K562 (cell line): ENCODE data around the gene CTPS2. TPM values are rescaled to one million over a fixed set of nuclear protein-coding genes. Genes with fewer than 3 reads are reported as not detected.

Source experiments
- ARID1B ChIP-seq: fragments of 450-650 bp; IDR thresholded peaks from 2 replicates; pipeline ENCODE4 v1.6.1; 2016; ENCODE audit warnings: antibody characterized with exemption, mild to moderate bottlenecking, inconsistent platforms
- CREB1 ChIP-seq, 2 experiments: sonication (generic) in 1 of 2; formaldehyde crosslinking in 1 of 2; IDR thresholded peaks; 2 replicates each; pipeline versions ENCODE4 v1.6.1 to v1.8.0; 2012 to 2022; ENCODE audit warnings: inconsistent platforms in 1 of 2, mild to moderate bottlenecking in 1 of 2, missing genetic modification reagents in 1 of 2, moderate library complexity in 1 of 2
- DMBX1 ChIP-seq: fragments of 250-450 bp; sonication (Bioruptor Pico); IDR thresholded peaks from 2 replicates; pipeline ENCODE4 v1.8.0; 2022; ENCODE audit warnings: inconsistent platforms, mild to moderate bottlenecking, moderate library complexity, borderline replicate concordance
- EGR1 ChIP-seq: fragments of 450-650 bp; conservative IDR thresholded peaks from 2 replicates; pipeline ENCODE4 v1.6.1; 2017; ENCODE audit warnings: mild to moderate bottlenecking
- EHMT2 ChIP-seq: fragments of 450-650 bp; IDR thresholded peaks from 2 replicates; pipeline ENCODE4 v1.6.1; 2018; ENCODE audit warnings: antibody characterized with exemption
- FUS ChIP-seq: fragments of 200-400 bp; formaldehyde crosslinking; optimal IDR thresholded peaks from 2 replicates; pipeline ENCODE3; 2017; ENCODE audit warnings: low read depth, low read length
- HMGN3 ChIP-seq: IDR thresholded peaks from 2 replicates; pipeline ENCODE4 v1.6.1; 2011; ENCODE audit warnings: borderline replicate concordance, low read depth, mild to moderate bottlenecking, mixed read lengths, low read length; ENCODE audit not compliant: insufficient read length; ENCODE audit errors: extremely low read depth
- KHSRP ChIP-seq: fragments of 450-650 bp; IDR thresholded peaks from 2 replicates; pipeline ENCODE4 v1.6.1; 2017
- NELFE ChIP-seq: IDR thresholded peaks from 2 replicates; pipeline ENCODE4 v1.6.1; 2011; ENCODE audit warnings: mild to moderate bottlenecking; ENCODE audit not compliant: insufficient read depth, insufficient read length
- NFXL1 ChIP-seq: fragments of 450-650 bp; formaldehyde crosslinking; IDR thresholded peaks from 2 replicates; pipeline ENCODE4 v1.4.0; 2021; ENCODE audit warnings: mild to moderate bottlenecking
- POLR2A ChIP-seq: fragments of 450-650 bp; conservative IDR thresholded peaks from 2 replicates; pipeline ENCODE4 v1.6.1; 2016
- POLR2B ChIP-seq: fragments of 450-650 bp; IDR thresholded peaks from 2 replicates; pipeline ENCODE4 v1.6.1; 2018; ENCODE audit warnings: low read depth; ENCODE audit not compliant: partially characterized antibody
- RFX1 ChIP-seq: fragments of 450-650 bp; IDR thresholded peaks from 2 replicates; pipeline ENCODE4 v1.6.1; 2016; ENCODE audit warnings: mild to moderate bottlenecking, moderate library complexity
- SMARCA4 ChIP-seq: fragments of 450-650 bp; IDR thresholded peaks from 2 replicates; pipeline ENCODE4 v1.6.1; 2016
- TAF9B ChIP-seq: fragments of 450-650 bp; IDR thresholded peaks from 2 replicates; pipeline ENCODE4 v1.6.1; 2018; ENCODE audit warnings: mild to moderate bottlenecking; ENCODE audit not compliant: partially characterized antibody
- TCF7L2 ChIP-seq: fragments of 150-350 bp; IDR thresholded peaks from 2 replicates; pipeline ENCODE4 v1.6.1; 2016; ENCODE audit warnings: low read depth, mild to moderate bottlenecking, low read length, moderate library complexity
- ZFX ChIP-seq: sonication (generic); formaldehyde crosslinking; IDR thresholded peaks from 2 replicates; pipeline ENCODE4 v1.8.0; 2022; ENCODE audit warnings: mild to moderate bottlenecking, missing genetic modification reagents, moderate library complexity
- ZNF507 ChIP-seq: conservative IDR thresholded peaks from 2 replicates; pipeline ENCODE4 v1.6.1; 2017; ENCODE audit warnings: missing genetic modification characterization, missing compliant biosample characterization
- ZNF707 ChIP-seq: fragments of 250-450 bp; sonication (Bioruptor Pico); conservative IDR thresholded peaks from 2 replicates; pipeline ENCODE4 v1.8.0; 2022; ENCODE audit warnings: inconsistent platforms, mild to moderate bottlenecking, moderate library complexity
- polyA plus RNA-seq, 8 experiments: library from polyadenylated mRNA; depleted of rRNA in 4 of 8; stranded (reverse) in 5 of 8; unstranded in 3 of 8; fragments of >200 nt; fragmentation: Nextera tagmentation in 2 of 8; fragmentation: Illumina TruSeq in 1 of 8; extraction: Ambion mirVana in 2 of 8; extraction: Trizol in 1 of 8; gene quantifications; 2 replicates each; pipeline versions ENCODE4 v1.2.1 to v1.2.3, GENCODE V29; 2011 to 2014; ENCODE audit warnings: inconsistent platforms in 1 of 8, missing spikeins in 1 of 8
- total RNA-seq, 7 experiments: library from RNA; depleted of rRNA in 6 of 7; stranded (reverse); fragments of >200 nt in 6 of 7; fragmentation: Illumina TruSeq in 2 of 7; extraction: Trizol in 2 of 7; gene quantifications; 2 replicates each; pipeline versions ENCODE4 v1.2.1 to v1.2.3, GENCODE V29; 2011 to 2021; ENCODE audit warnings: low replicate concordance in 1 of 7
- TF ChIP-seq, protein P1 (sequence below): IDR thresholded peaks from 2 replicates; pipeline ENCODE4 v1.6.1; 2012; ENCODE audit warnings: low read depth, low read length, improper control_type of control experiment, borderline replicate concordance
- TF ChIP-seq, protein P2 (sequence below): fragments of 450-650 bp; formaldehyde crosslinking; IDR thresholded peaks from 2 replicates; pipeline ENCODE4 v1.4.0; 2020; ENCODE audit warnings: mild to moderate bottlenecking
- TF ChIP-seq, protein P3 (sequence below): sonication (generic); formaldehyde crosslinking; IDR thresholded peaks from 2 replicates; pipeline ENCODE4 v1.8.1; 2023; ENCODE audit warnings: mild to moderate bottlenecking, missing genetic modification reagents

The CTPS2 gene
- total and polyA plus RNA-seq, 9 of the 15 experiments (the other 6 are each of a cell fraction or from before 2014, with no cell fraction given) = 5.4 to 19.5 (median 14.1) TPM

DNA sequence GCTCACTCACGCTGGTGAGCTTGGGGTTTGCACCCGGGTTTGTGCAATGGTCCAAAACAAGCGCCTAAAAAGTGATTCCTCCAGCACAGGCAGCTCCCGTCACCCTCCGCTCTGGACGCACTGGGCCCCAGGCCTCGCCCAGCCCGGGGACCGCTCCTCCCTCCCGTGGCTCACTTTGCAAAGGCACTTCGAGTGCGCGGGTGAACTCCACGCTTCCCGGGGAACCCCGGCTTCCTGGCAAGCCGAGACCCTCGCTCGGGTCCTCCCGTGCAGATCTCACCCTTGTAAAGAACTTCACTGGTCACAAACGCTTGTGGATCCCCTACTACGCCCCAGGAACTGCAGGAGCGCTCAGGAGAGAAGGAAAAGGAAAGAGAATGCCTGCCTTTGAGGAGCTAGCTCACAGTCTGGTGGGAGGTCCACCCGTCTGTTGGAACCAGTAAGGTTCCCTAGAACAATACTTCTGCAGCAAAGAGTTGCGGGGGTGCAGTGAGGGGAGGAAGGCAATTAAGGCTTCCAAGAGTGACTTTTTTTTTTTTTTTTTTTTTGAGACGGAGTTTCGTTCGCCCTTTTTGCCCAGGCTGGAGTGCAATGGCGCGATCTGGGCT lies at the start of gene CTPS2 (continued):
- TF ChIP-seq TCF7L2 (no peak), ZNF707 (no peak), POLR2B (peak; percentile 67), NELFE (no peak), EGR1 (no peak), ARID1B (no peak), KHSRP (no peak), ZNF507 (tag) (no peak), RFX1 (no peak), SMARCA4 (no peak), HMGN3 (peak; percentile 13), EHMT2 (no peak), POLR2A (peak; percentile 84), FUS (no peak), TAF9B (peak; percentile 76), ZFX (CRISPR knock-in tag) (peak; percentile 77), NFXL1 (CRISPR knock-in tag) (no peak), CREB1 (IDR thresholded peaks at IDR 0.05) (no peak), CREB1 (CRISPR knock-in tag; IDR thresholded peaks at IDR 0.05) (no peak), DMBX1 (no peak)
- TF ChIP-seq, protein P1, sequence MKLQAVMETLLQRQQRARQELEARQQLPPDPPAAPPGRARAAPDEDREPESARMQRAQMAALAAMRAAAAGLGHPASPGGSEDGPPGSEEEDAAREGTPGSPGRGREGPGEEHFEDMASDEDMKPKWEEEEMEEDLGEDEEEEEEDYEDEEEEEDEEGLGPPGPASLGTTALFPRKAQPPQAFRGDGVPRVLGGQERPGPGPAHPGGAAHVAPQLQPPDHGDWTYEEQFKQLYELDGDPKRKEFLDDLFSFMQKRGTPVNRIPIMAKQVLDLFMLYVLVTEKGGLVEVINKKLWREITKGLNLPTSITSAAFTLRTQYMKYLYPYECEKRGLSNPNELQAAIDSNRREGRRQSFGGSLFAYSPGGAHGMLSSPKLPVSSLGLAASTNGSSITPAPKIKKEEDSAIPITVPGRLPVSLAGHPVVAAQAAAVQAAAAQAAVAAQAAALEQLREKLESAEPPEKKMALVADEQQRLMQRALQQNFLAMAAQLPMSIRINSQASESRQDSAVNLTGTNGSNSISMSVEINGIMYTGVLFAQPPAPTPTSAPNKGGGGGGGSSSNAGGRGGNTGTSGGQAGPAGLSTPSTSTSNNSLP = no peak
- TF ChIP-seq, protein P2, sequence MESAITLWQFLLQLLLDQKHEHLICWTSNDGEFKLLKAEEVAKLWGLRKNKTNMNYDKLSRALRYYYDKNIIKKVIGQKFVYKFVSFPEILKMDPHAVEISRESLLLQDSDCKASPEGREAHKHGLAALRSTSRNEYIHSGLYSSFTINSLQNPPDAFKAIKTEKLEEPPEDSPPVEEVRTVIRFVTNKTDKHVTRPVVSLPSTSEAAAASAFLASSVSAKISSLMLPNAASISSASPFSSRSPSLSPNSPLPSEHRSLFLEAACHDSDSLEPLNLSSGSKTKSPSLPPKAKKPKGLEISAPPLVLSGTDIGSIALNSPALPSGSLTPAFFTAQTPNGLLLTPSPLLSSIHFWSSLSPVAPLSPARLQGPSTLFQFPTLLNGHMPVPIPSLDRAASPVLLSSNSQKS = no peak
- TF ChIP-seq, protein P3, sequence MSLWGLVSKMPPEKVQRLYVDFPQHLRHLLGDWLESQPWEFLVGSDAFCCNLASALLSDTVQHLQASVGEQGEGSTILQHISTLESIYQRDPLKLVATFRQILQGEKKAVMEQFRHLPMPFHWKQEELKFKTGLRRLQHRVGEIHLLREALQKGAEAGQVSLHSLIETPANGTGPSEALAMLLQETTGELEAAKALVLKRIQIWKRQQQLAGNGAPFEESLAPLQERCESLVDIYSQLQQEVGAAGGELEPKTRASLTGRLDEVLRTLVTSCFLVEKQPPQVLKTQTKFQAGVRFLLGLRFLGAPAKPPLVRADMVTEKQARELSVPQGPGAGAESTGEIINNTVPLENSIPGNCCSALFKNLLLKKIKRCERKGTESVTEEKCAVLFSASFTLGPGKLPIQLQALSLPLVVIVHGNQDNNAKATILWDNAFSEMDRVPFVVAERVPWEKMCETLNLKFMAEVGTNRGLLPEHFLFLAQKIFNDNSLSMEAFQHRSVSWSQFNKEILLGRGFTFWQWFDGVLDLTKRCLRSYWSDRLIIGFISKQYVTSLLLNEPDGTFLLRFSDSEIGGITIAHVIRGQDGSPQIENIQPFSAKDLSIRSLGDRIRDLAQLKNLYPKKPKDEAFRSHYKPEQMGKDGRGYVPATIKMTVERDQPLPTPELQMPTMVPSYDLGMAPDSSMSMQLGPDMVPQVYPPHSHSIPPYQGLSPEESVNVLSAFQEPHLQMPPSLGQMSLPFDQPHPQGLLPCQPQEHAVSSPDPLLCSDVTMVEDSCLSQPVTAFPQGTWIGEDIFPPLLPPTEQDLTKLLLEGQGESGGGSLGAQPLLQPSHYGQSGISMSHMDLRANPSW (CRISPR knock-in tag) = no peak
